HuH-7 (cell line): Measurements from ENCODE around the gene DAAM1.

Experiments
- DNase-seq: peaks from one replicate; pipeline ENCODE4 v3.0.0; 2011; ENCODE audit warnings: low spot score

DAAM1 gene

DNA sequence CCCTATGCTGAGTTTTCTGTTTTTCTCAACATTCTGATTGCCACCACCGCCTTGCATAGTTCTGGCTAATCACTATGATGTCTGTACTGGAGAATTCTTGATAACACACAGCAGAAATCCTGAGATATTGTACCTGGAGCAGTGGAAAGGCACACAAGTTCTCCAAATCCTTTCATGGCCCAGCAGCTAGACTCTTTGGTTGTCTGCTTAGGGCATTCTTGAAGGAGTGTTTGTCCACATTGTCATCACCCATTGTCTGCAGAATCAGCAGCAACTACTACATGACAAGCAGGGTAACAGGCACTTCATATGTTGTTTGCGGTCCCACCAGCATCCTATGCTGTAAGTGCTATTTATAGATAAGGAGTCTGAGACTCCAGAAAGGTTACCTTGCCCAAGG is 128.9 kb downstream of the DAAM1 start:
- DNase-seq: no peak

DNA sequence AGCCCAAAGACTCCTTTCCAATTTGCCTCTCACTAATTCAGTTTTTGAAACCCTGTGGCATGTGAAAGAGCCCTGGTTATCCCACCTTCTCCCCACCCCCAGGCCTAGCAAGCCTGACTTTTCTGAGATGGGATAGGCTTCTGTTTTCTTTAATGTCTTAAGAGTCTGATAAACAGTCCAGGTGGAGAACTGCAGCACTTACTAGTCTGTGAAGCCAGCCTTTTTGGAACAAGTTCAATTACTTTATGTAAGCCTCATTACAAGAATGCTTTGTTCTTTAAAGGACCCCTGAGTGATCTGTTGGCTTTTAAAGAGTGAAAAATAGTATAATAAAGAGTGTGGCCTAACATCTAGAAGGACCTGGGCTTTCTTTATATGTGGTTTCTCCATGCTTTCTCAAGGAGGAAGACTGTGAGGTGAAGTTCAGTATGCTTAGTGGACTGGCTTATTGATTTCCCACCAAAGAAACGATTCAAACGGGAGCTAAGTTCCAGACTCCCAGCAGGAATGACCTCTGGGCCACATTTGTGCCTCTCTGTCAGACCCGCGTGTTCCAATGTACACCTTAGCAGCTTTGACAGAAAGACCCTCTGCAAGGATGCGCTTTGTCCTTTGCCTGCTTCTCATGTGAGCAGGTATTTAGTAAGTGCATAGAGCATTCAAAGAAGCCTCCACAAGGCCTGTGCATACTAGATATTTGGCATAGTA is 129.5 kb downstream of the DAAM1 start:
- DNase-seq: no peak

DNA sequence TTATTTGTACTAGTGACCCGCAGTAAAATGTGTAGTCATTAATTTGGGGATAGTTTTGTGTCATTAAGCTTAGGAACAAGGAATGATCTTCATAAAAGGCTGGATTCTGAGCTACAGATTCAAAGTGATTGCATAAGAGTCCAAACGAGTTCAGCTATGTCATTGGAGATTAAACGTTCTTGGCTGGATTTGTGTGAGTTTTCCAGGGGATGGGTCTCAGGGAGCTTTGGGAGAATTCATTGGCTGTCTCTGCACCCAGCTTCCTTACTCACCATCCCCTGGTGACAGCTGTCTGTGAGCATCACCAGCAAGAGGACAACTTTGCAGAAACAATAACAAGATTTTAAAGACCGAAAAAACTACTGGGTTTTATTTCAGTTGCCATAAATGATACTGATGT is 130.4 kb downstream of the DAAM1 start:
- DNase-seq: no peak

- no peak for DNase-seq
Measured at GRCh38 chr14:59320361-59320760, 131.9 kb downstream of the DAAM1 start.

DNA sequence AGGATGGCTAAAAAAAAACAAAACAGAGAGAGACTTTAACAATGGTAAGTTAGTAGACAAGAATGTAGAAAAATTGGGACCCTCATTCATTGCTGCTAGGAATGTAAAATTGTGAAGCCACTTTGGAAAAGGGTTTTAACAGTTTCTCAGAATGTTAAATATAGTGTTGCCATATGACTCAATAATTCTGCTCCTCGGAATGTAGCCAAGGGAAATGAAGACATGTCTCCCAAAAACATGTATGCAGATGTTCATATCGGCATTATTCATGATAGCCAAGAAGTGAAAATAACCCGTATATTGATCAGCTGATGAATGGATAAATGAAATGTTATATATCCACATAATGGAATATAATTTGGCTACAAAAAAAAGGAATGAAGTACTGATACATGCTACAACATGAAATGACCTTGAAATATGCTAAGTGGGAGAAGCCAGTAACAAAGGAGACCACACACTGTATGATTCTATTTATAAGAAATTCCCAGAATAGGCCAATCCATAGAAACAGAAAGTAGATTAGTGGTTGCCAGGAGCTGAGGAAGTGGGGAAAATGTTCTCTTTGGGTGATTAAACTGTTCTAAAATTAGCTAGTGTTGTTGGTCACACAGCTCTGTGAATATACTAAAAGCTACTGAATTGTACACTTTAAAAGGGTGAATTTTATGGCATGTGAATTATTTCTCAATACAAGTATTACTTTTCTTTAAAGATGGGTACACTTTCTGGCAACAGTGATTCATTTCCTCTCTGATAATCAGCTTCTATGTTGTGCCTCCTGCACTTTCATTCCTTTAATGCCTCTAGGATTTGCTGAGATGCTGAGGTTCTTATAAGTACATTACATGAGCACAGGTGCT is 132.5 kb downstream of the DAAM1 start:
- no peak for DNase-seq

GRCh38 chr14:59321626-59321949 is 133.1 kb downstream of the DAAM1 start:
- DNase-seq: no peak

- DNase-seq: no peak
Measured at GRCh38 chr14:59325906-59326305, 137.4 kb downstream of the DAAM1 start.

GRCh38 chr14:59328454-59328853 is 140.0 kb downstream of the DAAM1 start:
- DNase-seq: no peak

DNA sequence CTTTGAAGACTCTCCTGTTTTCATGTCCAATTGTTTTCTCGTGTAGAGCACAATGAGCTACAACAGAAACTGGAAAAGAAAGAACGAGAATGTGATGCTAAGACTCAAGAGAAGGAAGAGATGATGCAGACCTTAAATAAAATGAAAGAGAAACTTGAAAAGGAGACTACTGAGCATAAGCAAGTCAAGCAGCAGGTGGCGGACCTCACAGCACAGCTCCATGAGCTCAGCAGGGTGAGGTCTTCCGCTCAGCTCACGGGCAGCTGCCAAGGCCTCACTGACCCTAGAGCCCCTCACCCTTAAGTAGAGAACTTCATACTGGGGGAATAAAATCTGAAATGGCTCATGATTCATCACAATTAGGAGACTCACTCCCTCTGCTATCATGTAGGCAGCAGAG is 142.0 kb downstream of the DAAM1 start:
- DNase-seq: no peak

- no peak for DNase-seq
Measured at GRCh38 chr14:59331217-59331616, 142.8 kb downstream of the DAAM1 start.

GRCh38 chr14:59332727-59333126 is 144.3 kb downstream of the DAAM1 start:
- no peak for DNase-seq

DNA sequence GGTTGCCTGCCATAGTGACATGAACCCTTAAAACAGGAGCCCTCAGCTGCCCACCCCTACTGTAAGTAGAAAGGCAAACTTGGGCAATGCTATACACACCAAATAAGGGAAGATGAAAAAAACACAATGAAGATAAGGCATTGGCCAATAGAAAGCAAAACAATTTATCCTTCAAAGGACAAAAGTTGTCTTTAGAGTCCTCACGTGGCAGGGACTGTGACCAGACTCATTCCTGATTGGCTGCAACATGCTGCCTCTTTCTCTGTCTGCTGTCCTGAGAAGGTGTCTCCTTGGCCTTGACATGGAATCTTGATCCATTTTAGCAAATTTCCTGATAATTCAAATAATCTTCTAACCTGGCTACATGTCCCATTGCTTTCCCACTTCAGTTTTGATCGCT is 144.8 kb downstream of the DAAM1 start:
- DNase-seq: no peak

GRCh38 chr14:59333668-59334067 is 145.2 kb downstream of the DAAM1 start:
- DNase-seq: no peak

- DNase-seq: no peak
Measured at GRCh38 chr14:59334253-59334652, 145.8 kb downstream of the DAAM1 start.

DNA sequence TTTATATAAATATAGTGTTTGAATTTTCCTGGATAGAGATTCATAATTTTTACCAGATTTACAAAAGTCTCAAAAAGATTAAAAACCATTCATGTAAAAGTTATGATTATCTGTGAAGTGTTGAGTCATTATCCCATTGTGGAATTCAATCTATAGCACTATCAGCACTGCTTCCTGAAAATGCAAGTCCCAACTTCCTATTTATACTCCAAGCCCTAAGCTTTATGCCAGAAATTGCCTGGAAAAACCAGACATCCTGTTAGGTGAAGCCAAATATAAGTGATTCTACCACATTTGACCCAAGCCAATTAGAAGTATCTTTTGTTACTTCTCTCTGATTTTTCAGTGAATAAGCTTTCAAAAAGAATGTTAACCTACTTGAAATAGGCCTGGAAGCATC is 147.6 kb downstream of the DAAM1 start:
- no peak for DNase-seq

- DNase-seq: no peak
Measured at GRCh38 chr14:59336706-59337105, 148.2 kb downstream of the DAAM1 start.

- no peak for DNase-seq
Measured at GRCh38 chr14:59337141-59337611, 148.7 kb downstream of the DAAM1 start.

DNA sequence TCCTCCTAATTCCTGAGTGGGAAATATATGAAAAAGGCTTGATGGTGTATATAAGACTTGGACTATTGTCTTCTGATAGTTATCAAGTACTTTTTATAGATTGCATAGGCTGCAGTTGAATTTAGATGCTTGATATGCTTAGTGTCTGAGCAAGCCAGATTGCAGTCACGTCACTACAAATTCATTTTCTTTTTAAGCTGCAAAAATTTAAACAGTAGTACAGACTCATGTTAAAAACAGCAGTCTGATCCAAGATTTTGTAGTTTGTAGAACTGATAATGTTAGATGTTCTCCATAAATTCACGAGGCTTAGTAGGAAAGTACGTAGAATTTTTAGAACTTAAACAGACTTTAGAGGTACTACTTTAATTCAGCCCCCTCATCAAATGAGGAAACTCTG is 150.3 kb downstream of the DAAM1 start:
- no peak for DNase-seq

- DNase-seq: no peak
Measured at GRCh38 chr14:59339524-59340330, 151.3 kb downstream of the DAAM1 start.

- no peak for DNase-seq
Measured at GRCh38 chr14:59341858-59342477, 153.5 kb downstream of the DAAM1 start.

- DNase-seq: no peak
Measured at GRCh38 chr14:59342516-59343484, 154.3 kb downstream of the DAAM1 start.
